Stimulated activated CD4-positive, alpha-beta T cell treated with anti-CD3 and anti-CD28 coated beads, Interleukin-2, amount 100 ng/mL, for 48 hours (primary cell): ENCODE results near the gene ETFB.

Experiments used
- DNase-seq, 2 donors: peaks; one replicate each; pipeline ENCODE4 v3.0.0-alpha.2; 2020

The ETFB gene

DNA sequence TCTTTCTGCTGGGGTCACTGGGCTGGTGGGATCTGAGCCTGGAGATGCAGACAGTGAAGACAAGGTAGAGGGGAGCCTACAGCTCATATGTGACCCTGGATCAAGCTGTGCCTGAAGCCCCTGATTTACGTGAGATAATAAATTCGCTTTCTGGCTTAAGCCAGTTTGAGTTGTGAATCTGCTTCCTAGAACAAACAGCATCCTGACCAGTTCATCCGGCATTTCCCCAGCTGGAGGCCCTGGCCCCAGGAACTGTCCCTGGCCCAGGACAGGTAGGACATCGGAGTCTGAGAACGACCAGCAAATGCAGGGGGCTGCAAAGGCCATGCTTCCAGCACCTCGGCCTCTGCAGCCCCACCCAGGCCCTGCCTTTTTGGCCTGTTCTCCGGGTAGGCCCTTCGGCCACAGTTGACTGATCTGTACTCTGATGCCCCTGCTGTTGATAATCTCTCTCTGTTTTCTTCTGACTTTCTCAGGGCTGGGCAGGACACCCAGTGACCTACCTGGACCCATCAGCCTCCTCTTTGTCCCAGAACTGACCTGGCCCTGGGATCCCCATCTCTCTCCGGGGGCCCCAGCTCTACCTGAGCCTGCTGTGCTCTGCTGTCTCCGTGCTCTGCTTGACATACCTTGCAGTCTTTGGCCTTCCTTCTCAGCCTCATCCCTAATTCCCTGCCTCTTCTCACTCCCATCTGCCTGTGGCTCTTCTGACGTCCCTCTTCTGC, 14.8 kb downstream of the ETFB start:
- no peak for DNase-seq

DNA sequence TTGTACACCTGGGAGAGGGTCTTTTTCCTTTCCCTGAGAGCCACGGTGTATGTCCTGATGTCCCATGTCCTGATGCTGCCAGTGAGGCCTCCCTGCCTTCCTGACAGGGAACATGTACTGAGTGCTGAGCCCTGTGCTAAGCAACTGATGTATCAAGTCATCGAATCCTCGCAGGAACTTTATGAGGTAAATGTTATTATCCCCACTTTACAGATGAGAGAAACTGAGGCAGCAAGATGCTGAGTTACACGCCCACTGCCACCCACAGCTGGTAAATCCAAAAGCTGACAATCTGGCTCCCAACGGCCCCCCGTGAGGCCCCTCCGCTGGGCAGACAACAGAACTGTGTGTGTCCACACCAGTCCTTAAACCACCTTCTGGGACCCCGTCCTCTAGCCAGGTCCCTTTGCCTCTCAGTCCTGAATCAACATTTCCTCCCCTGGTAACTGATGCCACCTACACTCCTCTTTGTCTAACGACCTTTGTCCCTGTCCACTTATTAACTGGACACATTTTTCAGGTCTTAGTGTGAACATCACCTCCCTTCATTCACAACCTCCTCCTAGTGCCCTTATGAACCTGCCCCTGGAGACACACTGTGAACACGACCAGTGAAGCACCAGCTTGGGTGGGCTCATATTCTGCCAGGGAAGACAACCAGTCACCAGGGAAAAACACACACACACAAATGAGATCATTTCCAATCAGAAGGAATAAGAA, 18.8 kb downstream of the ETFB start:
- no peak for DNase-seq

- no peak for DNase-seq
Observed at GRCh38 chr19:51346742-51347141, 19.4 kb downstream of the ETFB start.

DNA sequence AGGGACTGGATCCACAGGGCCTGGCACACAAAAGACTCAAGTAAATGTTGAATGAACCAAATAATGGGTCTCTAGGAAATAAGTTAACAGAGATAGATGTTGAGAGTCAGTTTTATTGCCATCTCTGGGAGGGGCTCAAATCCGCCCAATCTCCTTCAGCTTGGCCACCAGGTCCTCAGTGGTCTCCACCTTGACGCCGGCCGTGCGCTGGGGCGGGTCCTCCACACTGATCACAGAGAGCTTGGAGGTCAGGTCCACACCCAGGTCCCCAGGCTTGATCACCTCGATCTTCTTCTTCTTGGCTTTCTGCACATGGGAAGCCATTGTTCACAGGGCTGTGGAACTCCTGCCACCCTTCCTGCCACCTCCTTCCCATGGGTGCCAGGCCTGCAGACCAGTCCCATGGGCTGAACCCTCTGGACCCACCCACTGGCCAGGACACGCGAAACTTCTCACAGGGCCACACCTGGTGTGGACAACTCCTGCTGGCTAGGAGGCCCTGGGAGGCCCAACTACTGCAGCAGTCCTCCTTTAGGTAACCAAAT, 21.0 kb downstream of the ETFB start:
- no peak for DNase-seq

GRCh38 chr19:51342631-51343569, 23.3 kb downstream of the ETFB start:
- DNase-seq = no peak

GRCh38 chr19:51341976-51342580, 24.1 kb downstream of the ETFB start, which contains the start of gene VSIG10L:
VSIG10L (minus strand) TSS chr19:51342139; CDS start chr19:51342124, 15 bp downstream.
- no peak for DNase-seq

DNA sequence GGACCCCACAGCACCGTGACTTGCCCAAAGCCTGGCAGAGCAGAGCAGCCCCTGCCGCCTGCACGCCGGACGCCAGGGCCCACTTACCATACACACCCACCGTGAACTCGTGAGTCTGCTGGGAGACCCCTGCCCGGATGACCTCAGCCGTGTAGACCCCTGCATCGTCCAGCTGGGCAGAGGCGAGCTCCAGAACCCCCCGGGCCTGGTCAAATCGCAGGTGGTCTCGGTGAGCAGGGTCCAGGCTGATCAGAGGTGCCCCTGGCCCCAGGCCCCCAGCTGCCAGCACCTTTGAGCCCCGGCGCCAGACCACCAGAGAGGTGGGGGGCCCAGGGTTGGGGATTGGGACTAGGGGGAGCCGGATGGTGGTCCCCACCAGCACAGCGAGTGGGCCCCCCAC, 25.1 kb downstream of the ETFB start:
- DNase-seq = no peak

- peak; percentile 97 for DNase-seq
Observed at GRCh38 chr19:51339687-51340656, 26.2 kb downstream of the ETFB start.

DNA sequence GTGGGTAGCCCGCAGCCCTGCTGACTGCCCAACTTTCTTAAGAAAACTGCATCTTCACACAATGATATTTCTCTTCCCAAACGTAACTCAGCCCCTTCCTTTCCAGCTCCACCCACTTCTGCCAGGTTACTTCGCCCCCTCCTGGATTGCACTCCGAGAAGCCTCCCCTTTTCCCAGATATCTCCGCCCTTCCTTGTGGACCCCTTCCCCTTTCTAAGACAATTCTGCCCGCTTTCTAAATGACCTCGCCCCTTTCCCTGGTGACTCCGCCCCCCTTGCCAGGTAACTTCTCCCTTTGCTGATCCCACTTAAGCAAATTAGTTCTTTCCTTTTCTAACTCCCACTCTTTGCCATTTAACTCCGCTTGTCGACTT, 26.9 kb downstream of the ETFB start:
- DNase-seq = peak; percentile 27 to 36

DNA sequence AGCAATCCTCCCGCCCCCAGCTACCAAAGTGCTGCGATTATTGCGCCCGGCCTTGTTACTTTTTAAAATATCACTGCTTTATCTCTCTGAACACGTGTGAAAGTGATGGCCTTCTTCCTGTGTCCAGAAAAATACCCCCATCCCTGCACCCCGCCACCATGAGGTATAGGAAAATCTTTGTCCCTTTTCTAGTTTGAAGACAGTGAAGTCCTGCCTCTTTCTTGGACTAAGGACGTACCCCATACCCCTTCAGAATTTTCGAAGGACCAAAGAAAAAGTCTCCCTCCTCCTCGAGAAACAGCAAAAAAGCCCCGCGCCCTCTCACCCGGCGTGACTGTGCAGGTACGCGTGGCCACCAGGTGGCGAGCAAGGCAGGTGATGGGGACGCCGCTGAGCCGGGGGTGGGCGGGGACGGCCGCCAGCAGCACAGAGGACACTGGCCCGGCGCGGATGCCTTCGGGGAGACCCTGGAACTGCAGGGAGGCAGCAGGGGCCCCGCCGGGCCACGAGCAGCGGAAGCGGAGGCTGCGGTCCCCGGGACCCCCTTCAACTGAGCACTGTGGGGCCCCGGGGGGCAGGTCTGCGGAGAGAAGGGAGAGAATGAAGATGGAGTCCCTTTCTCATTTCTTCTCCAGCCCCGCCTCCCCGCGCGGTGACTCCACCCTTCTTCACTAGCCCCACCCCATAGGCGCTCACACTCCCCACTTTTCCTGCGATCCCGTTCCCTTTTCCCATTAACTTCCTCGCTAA, 27.4 kb downstream of the ETFB start:
- DNase-seq = peak; percentile 87 to 88

DNA sequence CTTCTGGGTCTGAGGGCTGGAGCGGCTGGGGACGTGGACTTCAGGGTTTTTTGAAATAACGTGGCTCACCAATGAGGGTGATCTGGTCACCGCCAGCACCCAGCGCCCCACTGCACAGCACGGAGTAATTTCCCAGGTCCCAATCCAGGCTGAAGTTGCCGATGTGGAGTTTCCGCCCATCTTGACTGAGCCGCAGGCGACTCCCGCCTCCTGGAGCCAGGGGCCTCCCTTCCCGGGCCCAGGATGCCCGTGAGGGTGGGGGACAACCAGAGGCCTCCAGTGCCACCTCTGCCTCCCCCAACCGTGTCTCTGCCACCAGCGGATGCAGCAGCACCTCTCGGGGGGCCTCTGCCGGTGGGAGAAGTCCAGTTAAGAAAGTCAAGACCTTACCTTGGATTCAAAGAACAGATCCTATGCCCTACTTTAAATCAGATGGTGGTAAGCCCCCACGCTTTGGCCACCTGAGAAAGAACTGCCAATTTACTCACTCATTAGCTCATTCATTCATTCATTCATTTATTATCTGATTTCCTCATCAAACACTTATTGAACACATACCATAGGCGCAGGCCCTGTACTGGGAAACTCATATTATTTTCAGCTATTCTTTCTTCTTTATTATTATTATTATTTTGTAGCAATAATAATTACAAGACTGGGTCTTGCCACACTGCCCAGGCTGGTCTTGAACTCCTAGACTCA, 28.2 kb downstream of the ETFB start:
- no peak for DNase-seq

DNA sequence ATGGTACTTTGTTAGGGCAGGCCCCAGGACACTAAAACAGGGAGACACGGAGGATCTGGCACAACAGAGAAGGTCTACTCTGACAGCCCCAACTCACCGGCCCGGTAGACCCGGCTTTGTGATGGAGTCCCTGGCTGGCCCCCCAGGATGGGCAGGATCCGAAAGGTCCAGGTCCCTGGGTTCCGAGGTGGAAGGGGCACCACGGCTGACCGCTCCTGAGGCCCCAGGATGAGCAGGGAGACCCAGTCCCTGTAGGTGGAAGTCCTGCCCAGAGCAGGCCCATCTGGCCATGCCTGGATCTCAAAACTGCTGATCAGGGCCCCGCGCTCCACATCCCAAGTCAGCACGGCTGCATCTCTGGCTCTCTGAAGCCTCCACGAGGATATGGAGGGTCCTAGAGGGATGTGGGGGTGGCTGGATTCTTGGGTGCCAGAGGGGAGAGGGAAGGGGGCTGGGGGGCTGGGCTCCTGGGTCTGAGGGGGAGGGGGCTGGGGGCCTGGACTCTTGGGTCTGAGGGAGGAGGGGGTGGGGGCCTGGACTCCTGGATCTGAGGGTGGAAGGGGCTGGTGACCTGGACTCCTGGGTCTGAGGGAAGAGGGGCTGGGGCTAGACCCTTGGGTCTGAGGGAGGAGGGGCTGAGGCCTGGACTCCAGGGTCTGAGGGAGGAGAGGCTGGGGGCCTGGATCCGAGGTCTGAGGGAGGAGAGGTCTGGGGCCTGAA, 28.9 kb downstream of the ETFB start:
- no peak for DNase-seq

GRCh38 chr19:51333836-51334460, 32.2 kb downstream of the ETFB start:
- DNase-seq = no peak

GRCh38 chr19:51331716-51332115, 34.5 kb downstream of the ETFB start:
- no peak for DNase-seq

DNA sequence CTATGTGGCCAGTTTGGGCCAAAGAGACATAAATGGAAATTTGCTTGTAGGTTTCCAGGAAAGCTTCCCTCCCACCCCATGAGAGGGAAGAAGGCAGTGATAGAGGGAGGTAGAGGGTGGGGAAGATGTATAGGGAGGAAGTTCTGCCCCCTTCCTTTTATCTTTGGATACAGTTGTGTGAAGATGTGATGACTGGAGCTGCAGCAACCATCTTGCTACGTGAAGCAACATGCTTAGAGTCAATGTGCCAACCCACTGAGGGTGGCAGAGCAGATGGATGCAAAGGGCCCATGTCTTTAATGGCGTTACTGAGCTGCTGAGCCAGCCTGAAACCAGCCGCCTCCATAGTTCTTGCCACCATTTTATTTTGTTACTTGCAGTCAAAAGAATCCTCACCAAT, 35.0 kb downstream of the ETFB start:
- DNase-seq = no peak

DNA sequence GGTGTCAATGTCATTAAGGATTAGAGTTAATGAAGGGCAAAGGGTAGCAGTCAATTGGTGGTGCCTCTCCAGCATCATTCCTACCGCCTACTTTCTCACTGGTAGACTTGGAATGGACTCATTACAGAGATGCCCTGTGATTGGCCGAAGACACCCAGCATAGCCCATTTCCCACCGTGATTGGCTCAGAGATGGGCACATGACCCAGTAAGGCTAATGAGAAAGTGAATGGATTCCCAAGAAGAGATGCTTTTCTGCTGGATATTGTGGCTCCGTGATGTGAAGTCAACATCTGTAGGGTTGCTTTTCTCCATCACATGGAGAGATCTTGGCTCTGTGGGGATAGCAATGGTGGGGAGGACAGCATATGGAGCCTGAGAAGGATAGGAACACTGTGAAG, 35.8 kb downstream of the ETFB start:
- DNase-seq = no peak

DNA sequence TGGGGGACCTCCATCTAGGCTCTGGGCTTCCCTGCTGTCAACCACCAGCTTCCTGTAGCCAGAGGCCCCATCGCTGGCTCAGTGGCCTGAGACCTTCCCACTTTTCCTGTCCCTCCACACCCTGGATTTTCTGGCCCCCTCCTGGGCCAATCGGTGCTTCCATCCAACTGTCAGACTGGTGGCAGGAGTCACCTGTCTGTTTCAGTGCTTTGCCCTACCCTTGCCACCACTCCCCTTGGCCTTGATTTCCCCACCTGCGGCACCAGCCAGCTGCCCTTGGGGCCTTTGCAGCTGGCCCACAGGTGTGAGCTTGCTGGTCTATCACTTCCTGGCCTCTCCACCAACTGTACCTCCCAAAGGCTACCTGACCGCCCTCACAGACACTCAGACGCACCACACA, 36.8 kb downstream of the ETFB start:
- no peak for DNase-seq

- DNase-seq = peak; percentile 47 to 66
Observed at GRCh38 chr19:51327066-51328001, 38.9 kb downstream of the ETFB start.
